Ishikawa (cell line): ENCODE results near the gene ARSK.

Source experiments
- CEBPB ChIP-seq: IDR thresholded peaks from 2 replicates; pipeline ENCODE4 v1.6.1; 2012
- CREB1 ChIP-seq: IDR thresholded peaks from 2 replicates; pipeline ENCODE4 v1.6.1; 2012; ENCODE audit warnings: low read depth
- EGR1 ChIP-seq: IDR thresholded peaks from 2 replicates; pipeline ENCODE4 v1.6.1; 2012
- EP300 ChIP-seq: IDR thresholded peaks from 2 replicates; pipeline ENCODE4 v1.6.1; 2012; ENCODE audit warnings: borderline replicate concordance
- NFIC ChIP-seq: IDR thresholded peaks from 2 replicates; pipeline ENCODE4 v1.6.1; 2012
- RAD21 ChIP-seq: IDR thresholded peaks from 2 replicates; pipeline ENCODE4 v1.6.1; 2012; ENCODE audit warnings: low read depth
- TAF1 ChIP-seq: IDR thresholded peaks from 2 replicates; pipeline ENCODE4 v1.6.1; 2012; ENCODE audit warnings: low read depth, mild to moderate bottlenecking
- TEAD4 ChIP-seq: IDR thresholded peaks from 2 replicates; pipeline ENCODE4 v1.6.1; 2012
- YY1 ChIP-seq: IDR thresholded peaks from 2 replicates; pipeline ENCODE4 v1.6.1; 2012; ENCODE audit warnings: low read depth
- TF ChIP-seq, protein P1 (sequence below): IDR thresholded peaks from 2 replicates; pipeline ENCODE4 v1.6.1; 2012
- TF ChIP-seq, protein P2 (sequence below): IDR thresholded peaks from 2 replicates; pipeline ENCODE4 v1.6.1; 2012; ENCODE audit warnings: low read depth, mild to moderate bottlenecking
- TF ChIP-seq, protein P3 (sequence below): IDR thresholded peaks from 2 replicates; pipeline ENCODE4 v1.6.1; 2012

DNA sequence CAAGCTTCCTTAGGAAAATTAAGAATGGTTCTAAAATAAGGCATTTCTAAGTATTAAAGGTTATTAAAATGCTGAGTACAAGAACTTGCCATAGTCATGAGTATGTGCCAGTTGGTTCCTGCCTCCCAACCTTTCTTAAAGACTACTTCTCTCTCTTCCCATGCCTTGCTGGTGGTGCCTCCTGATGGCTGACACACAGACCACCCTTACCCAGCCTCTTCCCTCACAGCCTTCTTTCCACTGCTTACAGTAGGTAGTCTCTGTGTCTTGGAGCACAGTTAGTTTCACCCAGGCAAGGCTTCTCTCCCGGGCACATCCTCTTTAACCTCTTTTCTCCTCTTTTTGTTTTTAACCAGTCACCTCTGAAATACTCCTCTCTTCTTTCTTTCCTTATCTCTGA is 44.4 kb downstream of the ARSK start:
- TF ChIP-seq, protein P1, sequence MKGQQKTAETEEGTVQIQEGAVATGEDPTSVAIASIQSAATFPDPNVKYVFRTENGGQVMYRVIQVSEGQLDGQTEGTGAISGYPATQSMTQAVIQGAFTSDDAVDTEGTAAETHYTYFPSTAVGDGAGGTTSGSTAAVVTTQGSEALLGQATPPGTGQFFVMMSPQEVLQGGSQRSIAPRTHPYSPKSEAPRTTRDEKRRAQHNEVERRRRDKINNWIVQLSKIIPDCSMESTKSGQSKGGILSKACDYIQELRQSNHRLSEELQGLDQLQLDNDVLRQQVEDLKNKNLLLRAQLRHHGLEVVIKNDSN, result no peak
- TF ChIP-seq CEBPB (no peak), YY1 (no peak), RAD21 (no peak), EP300 (no peak), EGR1 (no peak), CREB1 (no peak), TAF1 (no peak), NFIC (no peak), TEAD4 (no peak)
- TF ChIP-seq, protein P2, sequence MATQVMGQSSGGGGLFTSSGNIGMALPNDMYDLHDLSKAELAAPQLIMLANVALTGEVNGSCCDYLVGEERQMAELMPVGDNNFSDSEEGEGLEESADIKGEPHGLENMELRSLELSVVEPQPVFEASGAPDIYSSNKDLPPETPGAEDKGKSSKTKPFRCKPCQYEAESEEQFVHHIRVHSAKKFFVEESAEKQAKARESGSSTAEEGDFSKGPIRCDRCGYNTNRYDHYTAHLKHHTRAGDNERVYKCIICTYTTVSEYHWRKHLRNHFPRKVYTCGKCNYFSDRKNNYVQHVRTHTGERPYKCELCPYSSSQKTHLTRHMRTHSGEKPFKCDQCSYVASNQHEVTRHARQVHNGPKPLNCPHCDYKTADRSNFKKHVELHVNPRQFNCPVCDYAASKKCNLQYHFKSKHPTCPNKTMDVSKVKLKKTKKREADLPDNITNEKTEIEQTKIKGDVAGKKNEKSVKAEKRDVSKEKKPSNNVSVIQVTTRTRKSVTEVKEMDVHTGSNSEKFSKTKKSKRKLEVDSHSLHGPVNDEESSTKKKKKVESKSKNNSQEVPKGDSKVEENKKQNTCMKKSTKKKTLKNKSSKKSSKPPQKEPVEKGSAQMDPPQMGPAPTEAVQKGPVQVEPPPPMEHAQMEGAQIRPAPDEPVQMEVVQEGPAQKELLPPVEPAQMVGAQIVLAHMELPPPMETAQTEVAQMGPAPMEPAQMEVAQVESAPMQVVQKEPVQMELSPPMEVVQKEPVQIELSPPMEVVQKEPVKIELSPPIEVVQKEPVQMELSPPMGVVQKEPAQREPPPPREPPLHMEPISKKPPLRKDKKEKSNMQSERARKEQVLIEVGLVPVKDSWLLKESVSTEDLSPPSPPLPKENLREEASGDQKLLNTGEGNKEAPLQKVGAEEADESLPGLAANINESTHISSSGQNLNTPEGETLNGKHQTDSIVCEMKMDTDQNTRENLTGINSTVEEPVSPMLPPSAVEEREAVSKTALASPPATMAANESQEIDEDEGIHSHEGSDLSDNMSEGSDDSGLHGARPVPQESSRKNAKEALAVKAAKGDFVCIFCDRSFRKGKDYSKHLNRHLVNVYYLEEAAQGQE, result no peak
- TF ChIP-seq, protein P3, sequence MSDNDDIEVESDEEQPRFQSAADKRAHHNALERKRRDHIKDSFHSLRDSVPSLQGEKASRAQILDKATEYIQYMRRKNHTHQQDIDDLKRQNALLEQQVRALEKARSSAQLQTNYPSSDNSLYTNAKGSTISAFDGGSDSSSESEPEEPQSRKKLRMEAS, result no peak
